NCI-H748 (cell line): Measurements from ENCODE around the gene FASTK.
"Not testable (repeated sequence)": the region's sequence is repeated elsewhere in the genome, so short reads cannot be mapped to it uniquely, and the experiment has no call there.

Experiments
- DNase-seq: peaks from one replicate; lab custom pipeline; 2025; ENCODE audit not compliant: unreplicated experiment; lab: John Stamatoyannopoulos, UW

The FASTK gene

DNA sequence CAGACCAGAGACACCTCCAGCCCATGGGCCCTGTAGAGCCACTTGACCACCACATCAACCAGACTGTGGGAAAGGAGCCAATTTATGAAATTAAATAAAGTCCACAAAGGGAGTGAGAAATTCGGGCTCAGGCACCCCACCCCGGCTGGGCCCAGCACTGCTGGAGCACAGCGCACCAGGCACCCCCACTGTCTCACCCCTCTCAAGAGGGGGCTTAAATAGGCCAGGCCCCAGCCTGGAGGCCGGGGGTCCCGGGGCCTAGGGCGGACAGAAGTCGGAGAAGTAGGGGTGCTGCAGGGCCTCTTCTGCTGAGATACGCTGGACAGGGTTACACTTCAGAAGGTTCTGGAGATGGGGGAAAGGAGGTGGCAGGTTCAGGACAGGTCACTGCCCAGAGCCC, 26.9 kb downstream of the FASTK start:
- DNase-seq: no peak

GRCh38 chr7:151053096-151053495, 27.5 kb downstream of the FASTK start:
- DNase-seq: no peak

DNA sequence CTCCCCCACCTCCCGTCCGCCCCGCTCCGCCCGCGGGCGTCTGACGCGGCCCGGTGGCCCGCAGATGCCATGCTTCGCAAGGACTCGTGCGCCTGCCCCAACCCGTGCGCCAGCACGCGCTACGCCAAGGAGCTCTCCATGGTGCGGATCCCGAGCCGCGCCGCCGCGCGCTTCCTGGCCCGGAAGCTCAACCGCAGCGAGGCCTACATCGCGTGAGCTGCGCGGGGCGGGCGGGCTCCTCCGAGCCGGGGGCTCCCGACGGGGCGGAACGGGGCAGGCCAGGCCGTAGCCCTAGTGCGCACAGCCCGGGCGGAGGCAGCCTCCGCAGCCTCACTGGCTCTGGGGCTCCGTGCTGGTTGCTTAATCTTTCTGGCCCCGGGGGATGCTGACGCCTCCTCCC, 29.5 kb downstream of the FASTK start:
- DNase-seq: peak; percentile 37

- DNase-seq: no peak
These were observed 31.6 kb downstream of the FASTK start for GRCh38 chr7:151048911-151049463.

- no peak for DNase-seq
These were observed 32.4 kb downstream of the FASTK start, which contains the start of gene ASIC3 for GRCh38 chr7:151047976-151048815. Gene ASIC3 (plus strand): TSS chr7:151048531. CDS start chr7:151048886, 355 bp downstream.

- peak; percentile 25 for DNase-seq
These were observed 33.7 kb downstream of the FASTK start for GRCh38 chr7:151046603-151047573.

DNA sequence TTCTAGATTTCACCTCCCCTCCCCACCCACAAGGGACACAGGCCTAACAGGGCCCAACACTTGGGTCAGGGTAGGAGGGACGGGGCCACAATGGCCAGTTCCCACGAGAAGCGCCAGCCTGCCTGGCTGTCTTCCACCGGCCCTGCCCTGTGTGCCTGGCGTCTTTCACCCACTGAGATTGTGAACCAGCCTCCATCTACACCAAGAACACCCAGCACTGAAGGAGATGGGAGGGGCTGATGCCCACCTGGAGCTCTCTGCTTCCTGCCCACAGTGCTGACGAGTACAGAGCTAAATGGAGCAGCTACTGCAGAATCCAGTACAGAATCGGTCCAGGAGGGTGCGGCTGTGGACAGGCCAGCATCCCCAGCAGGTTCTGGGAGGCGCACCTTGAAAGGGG, 34.6 kb downstream of the FASTK start:
- no peak for DNase-seq

- no peak for DNase-seq
These were observed 35.3 kb downstream of the FASTK start for GRCh38 chr7:151045262-151045661.

- no peak for DNase-seq
These were observed 36.6 kb downstream of the FASTK start for GRCh38 chr7:151043959-151044358.

DNA sequence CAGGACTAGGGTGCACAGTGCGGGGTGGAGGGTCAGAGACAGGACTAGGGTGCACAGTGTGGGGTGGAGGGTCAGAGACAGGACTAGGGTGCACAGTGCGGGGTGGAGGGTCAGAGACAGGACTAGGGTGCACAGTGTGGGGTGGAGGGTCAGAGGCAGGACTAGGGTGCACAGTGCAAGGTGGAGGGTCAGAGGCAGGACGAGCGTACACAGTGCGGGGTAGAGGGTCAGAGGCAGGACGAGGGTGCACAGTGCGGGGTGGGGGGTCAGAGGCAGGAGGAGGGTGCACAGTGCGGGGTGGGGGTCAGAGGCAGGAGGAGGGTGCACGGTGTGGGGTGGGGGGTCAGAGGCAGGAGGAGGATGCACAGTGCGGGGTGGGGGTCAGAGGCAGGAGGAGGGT, 37.2 kb downstream of the FASTK start:
- not testable (repeated sequence) for DNase-seq

DNA sequence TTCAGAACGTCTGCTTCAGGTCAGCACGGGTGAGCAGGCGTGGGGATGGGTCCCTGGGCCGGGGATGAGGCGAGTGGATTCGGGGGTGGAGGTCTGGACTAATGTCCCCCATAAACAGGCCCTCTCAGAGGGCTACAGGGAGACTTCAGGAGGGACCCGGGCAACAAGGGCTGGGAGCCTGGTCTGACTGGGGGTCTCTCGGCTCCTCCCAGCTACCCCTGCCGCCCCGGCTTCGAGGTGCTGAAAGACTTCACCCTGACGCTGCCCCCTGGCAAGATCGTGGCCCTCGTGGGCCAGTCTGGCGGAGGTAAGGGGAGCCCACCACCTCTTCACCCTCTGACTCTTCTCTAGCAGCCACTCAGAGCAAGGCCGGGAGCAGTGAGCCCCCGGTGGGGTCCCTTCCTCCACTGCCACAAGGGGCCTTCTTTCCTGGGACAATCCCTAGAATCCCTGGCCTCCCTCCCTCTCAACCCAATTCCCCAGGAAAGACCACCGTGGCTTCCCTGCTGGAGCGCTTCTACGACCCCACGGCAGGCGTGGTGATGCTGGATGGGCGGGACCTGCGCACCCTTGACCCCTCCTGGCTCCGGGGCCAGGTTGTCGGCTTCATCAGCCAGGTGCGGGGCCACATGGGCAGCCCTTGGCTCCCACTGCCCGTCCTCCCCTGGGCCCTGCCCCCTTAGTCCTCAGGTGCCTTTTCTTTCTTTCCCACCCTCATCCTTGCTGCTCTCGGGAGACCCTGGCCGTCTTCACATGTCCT, 39.8 kb downstream of the FASTK start:
- no peak for DNase-seq

- no peak for DNase-seq
These were observed 40.6 kb downstream of the FASTK start for GRCh38 chr7:151039850-151040548.

DNA sequence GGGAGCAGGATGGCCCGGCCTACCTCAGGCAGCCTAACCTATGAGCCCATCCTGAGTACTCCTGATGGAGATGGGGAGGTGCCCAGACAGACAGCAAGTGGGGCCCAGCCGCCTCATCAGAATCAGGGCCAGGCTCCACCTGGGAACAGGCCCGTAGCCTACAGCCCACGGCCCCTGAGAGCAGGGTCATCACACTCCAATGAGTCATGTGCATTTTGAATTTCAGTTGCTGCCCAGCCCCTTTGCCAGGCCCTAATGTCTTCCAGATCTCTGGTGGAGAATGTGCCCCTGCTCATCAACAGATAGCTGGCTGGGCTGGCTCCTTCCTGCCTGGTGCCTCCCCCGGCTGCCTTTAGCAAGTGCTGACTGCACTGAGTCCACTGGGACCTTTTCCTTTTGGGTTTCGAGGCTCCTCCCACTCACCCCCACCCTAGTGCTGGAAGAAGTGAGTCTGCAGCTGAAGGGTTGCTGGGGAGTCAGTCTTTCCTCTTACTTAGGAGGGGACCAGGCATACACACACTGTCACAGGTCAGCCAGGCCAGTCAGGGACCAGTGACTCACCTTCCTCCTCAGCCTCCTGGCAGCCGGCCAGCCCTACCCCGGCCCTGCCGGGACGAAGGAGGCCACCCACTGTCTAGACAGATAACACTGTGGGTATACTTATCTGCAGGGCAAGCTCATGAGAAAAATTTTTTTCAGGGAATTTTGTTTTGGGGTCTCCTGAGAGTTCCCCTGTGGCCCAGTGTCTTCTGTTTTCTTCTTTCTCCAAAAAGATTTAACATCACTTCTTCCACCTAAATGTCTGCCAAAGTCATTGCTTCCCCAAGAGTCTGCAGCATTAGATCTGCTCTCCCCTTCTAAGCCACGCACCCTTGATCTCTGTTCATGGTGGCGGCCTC, 41.4 kb downstream of the FASTK start:
- peak; percentile 25 for DNase-seq

GRCh38 chr7:151035902-151036301, 44.7 kb downstream of the FASTK start:
- DNase-seq: no peak

DNA sequence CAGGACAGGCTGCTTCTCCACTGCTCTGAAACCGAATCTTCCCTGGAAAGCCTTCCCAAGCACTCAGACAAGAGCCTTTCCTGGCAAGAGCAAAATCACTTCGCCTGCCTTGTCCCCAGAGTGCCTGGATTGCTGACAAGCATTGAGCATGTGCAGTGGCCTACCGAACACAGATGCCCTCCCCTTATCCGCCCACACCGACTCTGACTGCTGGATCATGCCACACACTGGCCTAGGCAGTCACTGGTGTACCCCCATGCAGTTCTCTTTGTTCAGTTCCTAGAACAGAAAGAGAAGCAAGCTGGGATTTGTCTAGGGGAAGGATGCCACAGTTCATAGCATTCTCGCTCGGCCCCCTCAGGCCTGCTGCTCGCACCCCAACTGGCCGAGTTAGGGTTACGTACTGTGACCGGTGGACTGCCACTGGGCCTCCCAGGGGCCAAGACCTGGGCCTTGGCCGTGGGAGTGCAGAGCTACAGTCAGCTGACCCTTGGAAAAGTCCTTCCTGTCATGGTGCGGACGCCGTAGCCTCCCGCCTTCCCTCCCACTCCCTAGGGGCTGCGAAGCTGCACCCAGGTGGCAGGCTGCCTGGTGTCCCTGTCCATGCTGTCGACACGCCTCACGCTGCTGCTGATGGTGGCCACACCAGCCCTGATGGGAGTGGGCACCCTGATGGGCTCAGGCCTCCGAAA, 45.4 kb downstream of the FASTK start:
- no peak for DNase-seq

GRCh38 chr7:151034312-151035025, 46.1 kb downstream of the FASTK start:
- no peak for DNase-seq

- no peak for DNase-seq
These were observed 46.8 kb downstream of the FASTK start for GRCh38 chr7:151033864-151034249.
